ENCODE data around the gene MYH11.
"Not testable (repeated sequence)": the region's sequence is repeated elsewhere in the genome, so short reads cannot be mapped to it uniquely, and the experiment has no call there.

Gene MYH11

DNA sequence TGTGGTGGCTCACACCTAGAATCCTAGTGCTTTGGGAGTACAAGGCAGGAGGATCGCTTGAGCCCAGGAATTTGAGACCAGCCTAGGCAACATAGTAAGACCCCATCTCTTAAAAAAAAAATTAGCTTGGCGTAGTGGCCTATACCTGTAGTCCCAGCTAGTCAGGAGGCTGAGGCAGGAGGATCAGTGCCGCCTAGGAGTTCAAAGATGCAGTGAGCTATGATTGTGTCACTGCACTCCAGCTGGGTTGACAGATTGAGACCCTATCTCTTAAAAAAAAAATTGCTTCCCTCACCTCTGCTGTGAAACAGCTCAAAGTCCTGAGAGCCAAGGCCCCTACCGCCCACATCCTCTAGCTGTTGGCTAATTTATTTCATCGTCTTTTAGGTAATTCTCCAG, 196.6 kb downstream of the MYH11 start:
- ChIA-PET POLR2A (interaction anchor here (0.9 kb wide), 1 partner anchor 12 kb away, joined by 3 read pairs; no protein-coding TSS in a partner anchor), CTCF (interaction anchor here (1.4 kb wide), 1 partner anchor 12 kb away, joined by 6 read pairs; no protein-coding TSS in a partner anchor)
- no peak overlapping the region for H3K4me3 ChIP-seq (ENCODE audit: low read depth, low read length)
- DNase-seq (ENCODE audit: low read depth, low spot score) = no peak
- TF ChIP-seq, protein P1, sequence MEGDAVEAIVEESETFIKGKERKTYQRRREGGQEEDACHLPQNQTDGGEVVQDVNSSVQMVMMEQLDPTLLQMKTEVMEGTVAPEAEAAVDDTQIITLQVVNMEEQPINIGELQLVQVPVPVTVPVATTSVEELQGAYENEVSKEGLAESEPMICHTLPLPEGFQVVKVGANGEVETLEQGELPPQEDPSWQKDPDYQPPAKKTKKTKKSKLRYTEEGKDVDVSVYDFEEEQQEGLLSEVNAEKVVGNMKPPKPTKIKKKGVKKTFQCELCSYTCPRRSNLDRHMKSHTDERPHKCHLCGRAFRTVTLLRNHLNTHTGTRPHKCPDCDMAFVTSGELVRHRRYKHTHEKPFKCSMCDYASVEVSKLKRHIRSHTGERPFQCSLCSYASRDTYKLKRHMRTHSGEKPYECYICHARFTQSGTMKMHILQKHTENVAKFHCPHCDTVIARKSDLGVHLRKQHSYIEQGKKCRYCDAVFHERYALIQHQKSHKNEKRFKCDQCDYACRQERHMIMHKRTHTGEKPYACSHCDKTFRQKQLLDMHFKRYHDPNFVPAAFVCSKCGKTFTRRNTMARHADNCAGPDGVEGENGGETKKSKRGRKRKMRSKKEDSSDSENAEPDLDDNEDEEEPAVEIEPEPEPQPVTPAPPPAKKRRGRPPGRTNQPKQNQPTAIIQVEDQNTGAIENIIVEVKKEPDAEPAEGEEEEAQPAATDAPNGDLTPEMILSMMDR (IDR thresholded peaks at IDR 0.05; ENCODE audit: insufficient read depth, low read length, missing control alignments) = no peak

DNA sequence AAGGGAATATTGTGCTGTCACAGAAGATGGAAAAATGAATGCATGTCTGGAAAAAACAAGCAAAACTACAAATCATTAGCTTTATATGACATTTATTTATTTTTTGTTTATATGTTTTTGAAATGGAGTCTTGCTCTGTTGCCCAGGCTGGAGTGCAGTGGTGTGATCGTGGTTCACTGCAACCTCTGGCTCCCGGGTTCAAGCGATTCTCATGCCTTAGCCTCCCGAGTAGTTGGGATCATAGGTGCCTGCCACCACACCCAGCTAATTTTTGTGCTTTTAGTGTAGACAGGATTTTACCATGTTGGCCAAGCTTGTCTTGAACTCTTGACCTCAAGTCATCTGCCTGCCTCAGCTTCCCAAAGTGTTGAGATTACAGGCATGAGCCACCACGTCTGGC, 198.3 kb downstream of the MYH11 start:
- CTCF ChIA-PET = interaction anchor here (1.1 kb wide), 1 partner anchor 8 kb away, joined by 3 read pairs; no protein-coding TSS in a partner anchor
- TF ChIP-seq, protein P1 (IDR thresholded peaks at IDR 0.05; ENCODE audit: insufficient read depth, low read length, missing control alignments) = no peak
- POLR2A ChIA-PET = no interaction called here
- DNase-seq (ENCODE audit: low read depth, low spot score) = no peak
- no peak overlapping the region for H3K4me3 ChIP-seq (ENCODE audit: low read depth, low read length)

DNA sequence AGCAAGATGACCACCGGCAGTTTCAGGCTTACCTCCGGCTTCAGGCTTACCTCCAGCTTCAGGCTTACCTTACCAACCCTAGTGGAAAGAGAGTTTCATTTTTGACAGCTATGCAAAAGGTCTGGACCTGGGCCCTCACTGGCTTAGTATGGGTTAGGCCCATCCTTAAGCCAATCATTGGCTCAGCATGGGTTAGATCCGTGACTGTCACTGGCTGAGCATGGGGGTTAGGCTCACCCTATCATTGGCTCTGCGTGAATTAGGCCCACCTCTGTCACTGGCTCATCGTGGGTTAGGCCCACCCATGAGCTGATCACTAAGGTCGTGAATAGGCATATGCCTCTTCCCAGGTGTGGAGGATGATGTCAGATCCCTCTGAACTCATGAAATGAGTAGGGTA, 198.7 kb downstream of the MYH11 start:
- TF ChIP-seq, protein P1 (IDR thresholded peaks at IDR 0.05; ENCODE audit: insufficient read depth, low read length, missing control alignments) = no peak
- ChIA-PET POLR2A (no interaction called here), CTCF (interaction anchor here (0.7 to 1.1 kb wide), 2 partner anchors 8 to 25 kb away, joined by 3 to 4 read pairs; no protein-coding TSS in a partner anchor)
- no peak overlapping the region for H3K4me3 ChIP-seq (ENCODE audit: low read depth, low read length)
- DNase-seq (ENCODE audit: low read depth, low spot score) = no peak

DNA sequence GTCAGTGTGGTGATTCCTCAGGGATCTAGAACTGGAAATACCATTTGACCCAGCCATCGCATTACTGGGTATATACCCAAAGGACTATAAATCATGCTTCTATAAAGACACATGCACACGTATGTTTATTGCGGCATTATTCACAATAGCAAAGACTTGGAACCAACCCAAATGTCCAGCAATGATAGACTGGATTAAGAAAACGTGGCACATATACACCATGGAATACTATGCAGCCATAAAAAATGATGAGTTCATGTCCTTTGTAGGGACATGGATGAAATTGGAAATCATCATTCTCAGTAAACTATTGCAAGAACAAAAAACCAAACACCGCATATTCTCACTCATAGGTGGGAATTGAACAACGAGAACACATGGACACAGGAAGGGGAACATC, 201.3 kb downstream of the MYH11 start:
- DNase-seq (ENCODE audit: low read depth, low spot score); H3K4me3 ChIP-seq (ENCODE audit: low read depth, low read length); POLR2A ChIA-PET; CTCF ChIA-PET: not testable (repeated sequence)

DNA sequence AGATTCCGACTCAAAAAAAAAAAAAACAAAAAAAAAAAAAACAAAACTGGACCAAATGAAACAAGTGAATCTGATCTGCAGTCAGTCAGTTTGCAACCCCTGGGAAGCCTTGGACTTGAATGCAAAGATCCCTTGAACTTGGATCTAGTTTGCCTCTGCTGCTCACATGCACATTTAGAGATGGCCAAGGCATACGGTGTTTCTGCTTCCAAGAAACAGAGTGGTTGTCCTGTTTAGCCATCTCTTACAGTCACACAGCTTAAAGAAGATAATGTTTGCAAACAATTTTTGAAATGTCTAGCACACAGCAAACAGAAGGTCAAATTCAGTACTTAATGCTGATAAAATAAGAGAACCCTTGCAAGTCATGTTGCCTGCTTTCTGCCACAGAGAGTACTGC, 202.2 kb downstream of the MYH11 start:
- TF ChIP-seq, protein P1 (IDR thresholded peaks at IDR 0.05; ENCODE audit: insufficient read depth, low read length, missing control alignments) = no peak
- no peak for DNase-seq (ENCODE audit: low read depth, low spot score)
- POLR2A ChIA-PET = no interaction called here
- H3K4me3 ChIP-seq (ENCODE audit: low read depth, low read length) = no peak overlapping the region
- CTCF ChIA-PET = interaction anchor here (0.6 to 2.4 kb wide), 2 partner anchors 10 to 12 kb away, joined by 3 to 7 read pairs; no protein-coding TSS in a partner anchor

DNA sequence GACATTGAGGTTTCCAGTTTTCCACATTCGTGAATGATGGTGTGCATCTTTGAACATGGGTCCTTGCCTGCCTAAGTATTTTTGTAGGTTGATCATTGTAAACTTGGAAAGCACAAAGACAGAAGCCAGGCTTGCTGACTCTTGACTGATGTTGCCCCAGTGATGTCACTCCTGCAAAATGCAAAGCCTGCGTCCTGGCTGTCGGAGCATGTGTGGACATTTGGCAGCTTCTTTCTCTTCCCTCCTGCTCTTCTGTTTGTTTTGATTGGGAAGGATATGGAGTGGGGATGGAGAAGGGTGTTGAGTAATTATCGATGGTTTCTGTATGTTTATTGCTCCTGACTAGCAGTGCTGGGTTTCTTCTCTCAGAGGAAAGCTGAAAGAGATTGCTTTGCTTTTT, 203.6 kb downstream of the MYH11 start:
- TF ChIP-seq, protein P1 (IDR thresholded peaks at IDR 0.05; ENCODE audit: insufficient read depth, low read length, missing control alignments) = no peak
- DNase-seq (ENCODE audit: low read depth, low spot score) = no peak
- CTCF ChIA-PET = interaction anchor here (0.9 to 2.4 kb wide), 2 partner anchors 9 to 226 kb away, joined by 3 to 7 read pairs; no protein-coding TSS in a partner anchor
- POLR2A ChIA-PET = interaction anchor here (1.0 to 1.3 kb wide), 2 partner anchors 9 to 10 kb away, joined by 3 to 4 read pairs; partner anchors contain the start of gene MARF1
- peak overlapping the region; percentile 20 for H3K4me3 ChIP-seq (ENCODE audit: low read depth, low read length)
